G401 (cell line): ENCODE results near the gene ENDOG. TPM values are rescaled to one million over a fixed set of nuclear protein-coding genes. Genes with fewer than 3 reads are reported as not detected.
"Not testable (repeated sequence)": the region's sequence is repeated elsewhere in the genome, so short reads cannot be mapped to it uniquely, and the experiment has no call there.

ENCODE experiments used
- DNase-seq: peaks from one replicate; pipeline ENCODE4 v3.0.0-alpha.2; 2015; ENCODE audit warnings: low spot score
- in situ Hi-C: cut with HindIII; loops from 2 replicates; pipeline ENCODE4 v1.10.0; 2016; ENCODE audit warnings: low sequenced_read_pairs, mixed read lengths
- total RNA-seq: library from RNA; depleted of rRNA; stranded (reverse); fragments of >200 nt; shearing (Covaris generic); gene quantifications from 2 replicates; pipeline ENCODE4 v1.2.3, GENCODE V29; 2014

The ENDOG gene
- total RNA-seq, 1 experiment from 2014 or later = 31.6 TPM

- no peak for DNase-seq
- in situ Hi-C loops = no loop called here
These were observed 5.1 kb downstream of the ENDOG start for GRCh38 chr9:128823362-128823902.

- no peak for DNase-seq
- in situ Hi-C loops = no loop called here
These were observed 5.7 kb downstream of the ENDOG start for GRCh38 chr9:128823903-128824406.

GRCh38 chr9:128824911-128825310 lies 6.6 kb downstream of the ENDOG start:
- DNase-seq = no peak
- in situ Hi-C loops = no loop called here

- DNase-seq = no peak
- in situ Hi-C loops = no loop called here
These were observed 7.8 kb downstream of the ENDOG start for GRCh38 chr9:128825923-128826700.

GRCh38 chr9:128828267-128828666 lies 10.0 kb downstream of the ENDOG start:
- in situ Hi-C loops = no loop called here
- DNase-seq = no peak

- in situ Hi-C loops = no loop called here
- DNase-seq = no peak
These were observed 10.6 kb downstream of the ENDOG start for GRCh38 chr9:128828719-128829452.

GRCh38 chr9:128829477-128830251 lies 11.4 kb downstream of the ENDOG start, which contains the start of gene SPOUT1:
TSS of gene SPOUT1 (minus strand) at chr9:128829794. CDS start at chr9:128829780, 14 bp downstream.
- DNase-seq = peak; percentile 95
- in situ Hi-C loops = no loop called here

- in situ Hi-C loops = no loop called here
- no peak for DNase-seq
These were observed 15.4 kb downstream of the ENDOG start for GRCh38 chr9:128833696-128834095.

- DNase-seq = no peak
These were observed 17.2 kb downstream of the ENDOG start for GRCh38 chr9:128835246-128836210.

GRCh38 chr9:128836509-128837145 lies 18.3 kb downstream of the ENDOG start:
- in situ Hi-C loops = no loop called here
- no peak for DNase-seq

More at GRCh38 chr9:128835246-128836210, 17.2 kb downstream of the ENDOG start:
- in situ Hi-C loops = no loop called here

- no peak for DNase-seq
- in situ Hi-C loops = no loop called here
These were observed 20.0 kb downstream of the ENDOG start for GRCh38 chr9:128838338-128838737.

GRCh38 chr9:128840524-128840923 lies 22.2 kb downstream of the ENDOG start:
- in situ Hi-C loops = no loop called here
- no peak for DNase-seq

- no peak for DNase-seq
- in situ Hi-C loops = no loop called here
These were observed 23.6 kb downstream of the ENDOG start for GRCh38 chr9:128841694-128842492.

- in situ Hi-C loops = not testable (repeated sequence)
These were observed 24.9 kb downstream of the ENDOG start for GRCh38 chr9:128843171-128843570.

GRCh38 chr9:128845186-128845931 lies 27.1 kb downstream of the ENDOG start:
- no peak for DNase-seq
- in situ Hi-C loops = no loop called here

More at GRCh38 chr9:128843171-128843570, 24.9 kb downstream of the ENDOG start:
- DNase-seq = not testable (repeated sequence)

GRCh38 chr9:128846680-128847030 lies 28.4 kb downstream of the ENDOG start:
- in situ Hi-C loops = no loop called here

More at GRCh38 chr9:128846680-128847030, 28.4 kb downstream of the ENDOG start:
- DNase-seq = no peak
